ENCODE results near the gene BST1.

Gene BST1

GRCh38 chr4:15684498-15684897, 18.4 kb upstream of the BST1 start:
- TF ChIP-seq ZFX (IDR thresholded peaks at IDR 0.05) (no peak), CTCF (conservative IDR thresholded peaks at IDR 0.05) (no peak)

DNA sequence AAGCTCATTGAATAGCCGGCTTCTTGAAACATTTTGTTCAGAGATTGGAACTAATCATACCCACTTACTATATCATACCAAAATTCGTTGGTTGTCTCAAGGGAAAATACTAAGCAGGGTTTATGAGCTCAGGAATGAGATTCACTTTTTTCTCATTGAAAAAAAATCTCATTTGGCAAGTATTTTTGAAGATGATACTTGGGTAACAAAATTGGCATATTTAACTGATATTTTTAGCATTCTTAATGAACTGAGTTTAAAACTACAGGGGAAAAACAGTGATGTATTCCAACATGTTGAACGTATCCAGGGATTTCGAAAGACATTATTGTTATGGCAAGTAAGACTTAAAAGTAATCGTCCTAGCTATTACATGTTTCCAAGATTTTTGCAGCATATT, 14.8 kb upstream of the BST1 start:
- TF ChIP-seq ZFX (IDR thresholded peaks at IDR 0.05) = no peak
- TF ChIP-seq CTCF (conservative IDR thresholded peaks at IDR 0.05) = no peak
- no peak overlapping the region for H3K27ac ChIP-seq

More at GRCh38 chr4:15684498-15684897, 18.4 kb upstream of the BST1 start:
- H3K27ac ChIP-seq = no peak overlapping the region

GRCh38 chr4:15689540-15689939, 13.3 kb upstream of the BST1 start:
- H3K27ac ChIP-seq = no peak overlapping the region

DNA sequence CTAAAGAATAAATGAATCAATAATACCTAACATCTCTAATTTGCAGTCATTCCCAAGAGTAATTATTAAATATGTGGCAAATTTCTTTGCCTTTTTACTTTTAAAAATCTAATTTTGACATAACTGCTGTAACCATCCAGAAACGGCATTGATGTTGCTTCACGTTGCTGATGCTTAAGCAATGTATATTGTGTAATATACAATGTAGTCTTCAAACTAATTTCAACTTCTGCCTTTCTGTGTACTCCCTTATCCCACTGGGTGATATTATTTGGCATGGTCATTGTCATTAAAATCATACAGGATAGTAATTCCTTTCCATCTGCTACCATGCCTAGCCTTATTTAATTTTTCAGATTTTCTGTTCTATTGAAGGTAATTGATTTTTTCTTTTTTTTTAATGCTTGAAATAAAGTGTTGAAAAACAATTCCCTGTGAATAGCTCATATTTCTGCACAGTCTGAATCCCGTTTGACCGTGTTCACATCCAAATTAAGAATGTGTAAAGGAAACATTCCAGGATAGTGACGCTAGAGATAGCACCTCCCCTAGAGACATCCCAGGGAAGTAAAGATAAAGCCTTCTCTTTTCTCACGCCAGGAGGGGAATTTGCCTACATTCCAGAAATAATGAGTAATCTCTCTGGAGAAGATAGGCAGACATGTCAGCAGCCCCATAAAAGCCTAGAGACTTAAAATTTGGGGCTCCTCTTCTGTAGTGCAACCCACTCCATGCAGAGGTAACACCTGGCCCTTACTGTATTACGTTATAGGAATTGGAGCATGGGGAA, 12.7 kb upstream of the BST1 start:
- TF ChIP-seq CTCF (conservative IDR thresholded peaks at IDR 0.05) (no peak), ZFX (IDR thresholded peaks at IDR 0.05) (no peak)
- no peak overlapping the region for H3K27ac ChIP-seq

More at GRCh38 chr4:15689540-15689939, 13.3 kb upstream of the BST1 start:
- TF ChIP-seq CTCF (conservative IDR thresholded peaks at IDR 0.05) = no peak
- no peak for TF ChIP-seq ZFX (IDR thresholded peaks at IDR 0.05)

DNA sequence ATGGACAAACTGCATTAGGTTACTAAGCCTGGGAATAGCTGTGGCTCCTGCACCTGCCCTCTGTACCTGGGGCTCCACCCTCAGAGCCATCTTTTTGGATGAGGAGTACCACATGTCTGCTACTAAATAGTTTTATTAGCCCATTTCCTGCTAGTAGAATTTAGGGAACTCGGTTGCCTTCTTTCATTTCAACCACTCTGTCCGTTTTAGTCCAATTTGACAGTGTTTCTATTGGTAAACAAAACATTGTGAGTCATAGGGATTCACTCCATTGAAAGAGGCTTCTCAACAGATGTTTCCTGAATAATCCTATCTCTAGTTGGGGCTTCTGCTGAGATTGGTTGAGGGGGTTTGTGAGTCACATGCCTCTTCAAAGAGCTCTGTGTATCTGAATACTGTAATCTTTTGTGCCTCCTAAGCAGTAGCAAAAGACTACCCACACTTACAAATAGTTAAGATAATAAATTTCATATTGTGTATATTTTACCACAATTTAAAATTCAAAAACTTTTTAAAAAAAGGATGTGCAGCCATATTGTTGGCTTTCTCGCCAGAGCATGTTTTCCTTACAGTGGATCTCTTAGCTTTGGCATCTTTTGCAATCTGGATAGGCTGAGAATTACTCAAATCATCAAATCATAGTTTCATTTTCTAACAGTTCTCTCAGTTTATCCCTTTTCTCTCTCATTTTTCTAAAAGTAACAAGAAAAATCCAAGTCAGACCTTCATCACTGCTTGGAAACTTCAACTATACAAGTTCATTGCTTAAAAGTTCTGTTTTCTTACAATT, 11.3 kb upstream of the BST1 start:
- no peak for TF ChIP-seq CTCF (conservative IDR thresholded peaks at IDR 0.05)
- no peak for TF ChIP-seq ZFX (IDR thresholded peaks at IDR 0.05)
- H3K27ac ChIP-seq = no peak overlapping the region

GRCh38 chr4:15692602-15693001, 10.3 kb upstream of the BST1 start:
- TF ChIP-seq CTCF (conservative IDR thresholded peaks at IDR 0.05) = no peak
- no peak overlapping the region for H3K27ac ChIP-seq

DNA sequence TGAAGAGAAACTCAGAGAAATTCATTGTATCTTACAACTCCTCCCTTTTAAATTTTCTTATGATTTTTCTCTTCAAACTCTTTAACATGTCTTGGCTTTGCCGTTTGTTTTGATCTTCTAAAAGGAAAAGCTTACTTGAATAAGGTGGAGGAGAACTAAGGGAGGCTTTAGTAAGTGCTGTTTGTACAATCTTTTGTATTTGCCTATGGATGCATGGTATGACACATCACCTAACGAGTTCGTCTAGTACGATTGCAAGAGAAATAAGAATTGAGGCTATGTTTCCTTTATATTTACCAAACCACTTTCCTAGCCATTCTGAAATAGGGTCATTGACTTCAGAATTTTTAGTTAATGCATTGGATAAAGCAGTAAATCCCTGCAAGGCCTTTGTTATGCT, 8.4 kb upstream of the BST1 start:
- no peak overlapping the region for H3K27ac ChIP-seq
- no peak for TF ChIP-seq CTCF (conservative IDR thresholded peaks at IDR 0.05)
- no peak for TF ChIP-seq ZFX (IDR thresholded peaks at IDR 0.05)

Data from C4-2B (cell line).